Liver (tissue), 3 donors: ENCODE data around the gene GRAMD1A.

Experiments
- ATF3 ChIP-seq: IDR thresholded peaks from 2 replicates; pipeline ENCODE4 v1.6.1; 2016; ENCODE audit warnings: antibody characterized with exemption
- CTCF ChIP-seq: fragments of 150-350 bp; IDR thresholded peaks from 2 replicates; pipeline ENCODE4 v1.5.1; 2017; ENCODE audit warnings: improper control_type of control experiment, low read depth, low read length; ENCODE audit not compliant: missing input control
- FOXA1 ChIP-seq: IDR thresholded peaks from 2 replicates; pipeline ENCODE4 v1.6.1; 2016; ENCODE audit warnings: antibody characterized with exemption
- FOXA2 ChIP-seq: IDR thresholded peaks from 2 replicates; pipeline ENCODE4 v1.6.1; 2016; ENCODE audit warnings: antibody characterized with exemption
- GABPA ChIP-seq, 2 donors: IDR thresholded peaks in 1 of 2; conservative IDR thresholded peaks in 1 of 2; 2 replicates each; pipeline ENCODE4 v1.6.1; 2016; ENCODE audit warnings: antibody characterized with exemption in 2 of 2, mild to moderate bottlenecking in 1 of 2, moderate library complexity in 1 of 2
- HNF4G ChIP-seq: IDR thresholded peaks from 2 replicates; pipeline ENCODE4 v1.6.1; 2016; ENCODE audit warnings: antibody characterized with exemption
- JUND ChIP-seq, 2 donors: IDR thresholded peaks; 2 replicates each; pipeline ENCODE4 v1.6.1; 2016; ENCODE audit warnings: antibody characterized with exemption in 2 of 2
- MAX ChIP-seq: IDR thresholded peaks from 2 replicates; pipeline ENCODE4 v1.6.1; 2016; ENCODE audit warnings: antibody characterized with exemption
- RAD21 ChIP-seq, 2 donors: IDR thresholded peaks; 2 replicates each; pipeline ENCODE4 v1.6.1; 2016; ENCODE audit warnings: antibody characterized with exemption in 2 of 2, mild to moderate bottlenecking in 2 of 2
- REST ChIP-seq: IDR thresholded peaks from 2 replicates; pipeline ENCODE4 v1.6.1; 2016; ENCODE audit warnings: antibody characterized with exemption, mild to moderate bottlenecking
- SP1 ChIP-seq: IDR thresholded peaks from 2 replicates; pipeline ENCODE4 v1.6.1; 2018; ENCODE audit warnings: antibody characterized with exemption, mild to moderate bottlenecking
- TAF1 ChIP-seq: conservative IDR thresholded peaks from 2 replicates; pipeline ENCODE4 v1.6.1; 2016; ENCODE audit warnings: antibody characterized with exemption, mild to moderate bottlenecking
- ZBTB33 ChIP-seq: IDR thresholded peaks from 2 replicates; pipeline ENCODE4 v1.6.1; 2016; ENCODE audit warnings: antibody characterized with exemption
- donor health status: healthy.
- donor health status: healthy.

GRCh38 chr19:34961775-34962686, 38.1 kb upstream of the GRAMD1A start:
- no peak for TF ChIP-seq TAF1
- TF ChIP-seq REST, result no peak
- no peak for TF ChIP-seq CTCF
- TF ChIP-seq SP1, result peak; percentile 33
- no peak for TF ChIP-seq RAD21 (IDR thresholded peaks at IDR 0.05)
- TF ChIP-seq HNF4G, result no peak
- no peak for TF ChIP-seq FOXA2
- peak; percentile 15 to 68 for TF ChIP-seq GABPA (IDR thresholded peaks at IDR 0.05 in 1 of 2, conservative IDR thresholded peaks at IDR 0.05 in 1 of 2)
- TF ChIP-seq MAX, result peak; percentile 26
- no peak for TF ChIP-seq JUND (IDR thresholded peaks at IDR 0.05)
- no peak for TF ChIP-seq ATF3
- TF ChIP-seq ZBTB33, result no peak
- no peak for TF ChIP-seq FOXA1
